HG02852 (cell line): ENCODE measurements around the gene ALLC.

Source experiments
- ATAC-seq: cut with Tn5 transposase; IDR thresholded peaks from one replicate; pipeline ENCODE4 v1.9.1; 2021; ENCODE audit warnings: mild to moderate bottlenecking, moderate library complexity; ENCODE audit not compliant: unreplicated experiment

ALLC gene

DNA sequence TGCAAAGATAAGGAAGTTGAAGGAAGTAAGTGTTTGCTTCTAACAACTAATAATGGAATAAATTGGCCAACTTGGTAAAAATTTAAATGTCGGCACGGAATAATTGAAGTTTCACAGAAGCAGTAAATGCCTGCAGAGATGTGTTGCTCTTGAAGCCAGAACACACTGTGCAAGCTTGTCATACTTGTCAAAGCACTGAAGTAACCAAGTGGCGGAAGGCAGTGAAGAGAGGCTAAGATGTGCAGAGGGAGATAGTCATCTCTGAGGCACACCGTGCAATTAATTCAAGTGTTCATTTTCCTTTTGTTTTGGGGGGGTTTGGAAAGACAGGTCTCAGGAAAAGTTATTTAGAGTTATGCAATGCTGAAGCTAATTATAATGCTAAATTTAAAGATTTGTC, 50.6 kb downstream of the ALLC start:
- ATAC-seq, result no peak

DNA sequence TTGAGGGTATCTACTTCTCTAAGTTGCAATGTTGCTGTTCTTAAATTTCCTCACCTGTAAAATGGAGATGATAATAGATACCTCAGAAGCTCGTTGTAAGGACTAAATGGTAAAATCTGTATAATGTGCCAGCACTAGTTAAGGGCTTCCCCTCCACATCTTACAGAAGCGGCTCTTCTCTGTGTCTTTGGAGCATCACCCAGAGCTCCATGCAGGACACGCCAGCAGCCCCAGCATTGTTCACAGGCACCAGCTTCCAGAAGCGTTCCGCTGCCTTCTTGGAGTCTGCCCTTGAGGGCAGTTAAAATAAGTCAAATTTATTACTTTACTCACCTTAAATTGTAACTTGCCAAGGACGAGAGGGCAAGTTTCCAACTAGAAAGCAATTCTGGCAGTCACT, 51.2 kb downstream of the ALLC start:
- no peak for ATAC-seq

DNA sequence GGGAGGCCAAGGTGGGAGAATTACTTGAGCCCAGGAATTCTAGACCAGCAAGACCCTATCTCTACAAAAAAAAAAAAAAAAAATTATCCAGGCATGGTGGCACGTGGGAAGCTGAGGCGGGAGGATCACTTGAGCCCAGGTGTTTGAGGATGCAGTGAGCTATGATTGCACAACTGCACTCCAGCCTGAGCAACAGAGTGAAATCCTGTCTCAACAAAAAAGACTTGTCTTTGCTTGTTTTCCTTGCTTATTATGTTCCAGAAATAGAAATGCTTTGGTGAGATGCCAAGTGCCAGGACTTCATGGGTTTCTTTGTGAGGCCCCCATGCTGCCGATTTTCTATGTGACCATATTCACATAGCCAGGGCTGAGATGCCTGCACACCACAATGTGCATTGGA, 54.4 kb downstream of the ALLC start:
- ATAC-seq, result no peak

DNA sequence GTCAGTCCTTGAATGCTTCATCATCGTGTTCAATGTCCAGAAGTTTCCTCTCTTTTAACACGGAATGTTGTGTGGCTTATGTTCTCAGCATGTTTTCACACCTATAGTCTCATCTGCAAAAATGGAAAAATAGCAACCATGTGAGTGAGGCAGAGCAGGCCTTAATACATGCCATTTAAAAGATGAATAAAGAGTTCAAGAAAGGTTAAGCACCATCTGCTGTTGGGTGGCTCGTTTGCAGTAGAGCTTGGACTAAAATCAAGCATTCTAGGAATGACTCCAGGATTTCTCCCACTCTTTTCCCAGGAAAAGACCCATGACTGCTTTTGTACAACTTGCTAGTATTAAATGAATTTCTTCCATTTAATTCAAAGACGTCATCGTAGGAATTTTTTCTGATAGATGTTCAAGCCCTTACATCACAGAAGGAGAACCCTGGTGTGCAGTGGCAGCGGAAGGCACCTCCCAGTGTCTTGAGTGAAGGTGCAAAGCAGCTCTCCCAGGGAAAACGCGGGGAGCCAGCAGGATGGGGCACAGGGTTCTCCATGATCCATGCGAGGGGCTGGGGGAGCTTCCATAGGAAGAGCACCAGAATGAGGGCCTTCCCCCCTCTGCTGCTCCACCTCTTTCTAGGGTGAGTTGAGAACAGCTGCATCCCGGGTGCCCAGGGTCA, 55.0 kb downstream of the ALLC start:
- ATAC-seq, result no peak

DNA sequence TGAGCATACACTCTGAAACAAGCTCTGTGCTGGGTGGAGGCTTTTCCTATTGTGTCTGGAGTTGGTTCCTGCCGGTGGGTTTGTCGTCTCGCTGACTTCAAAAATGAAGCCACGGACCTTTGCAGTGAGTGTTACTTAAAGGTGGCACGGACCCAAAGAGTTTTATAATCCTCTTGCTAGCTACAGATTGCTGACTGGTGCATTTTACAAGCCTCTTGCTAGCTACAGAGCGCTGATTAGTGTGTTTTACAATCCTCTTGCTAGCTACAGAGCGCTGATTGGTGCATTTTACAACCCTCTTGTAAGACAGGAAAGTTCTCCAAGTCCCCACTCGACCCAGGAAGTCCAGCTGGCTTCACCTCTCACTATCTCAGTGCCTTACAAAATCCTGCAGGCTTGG, 60.7 kb downstream of the ALLC start:
- no peak for ATAC-seq

DNA sequence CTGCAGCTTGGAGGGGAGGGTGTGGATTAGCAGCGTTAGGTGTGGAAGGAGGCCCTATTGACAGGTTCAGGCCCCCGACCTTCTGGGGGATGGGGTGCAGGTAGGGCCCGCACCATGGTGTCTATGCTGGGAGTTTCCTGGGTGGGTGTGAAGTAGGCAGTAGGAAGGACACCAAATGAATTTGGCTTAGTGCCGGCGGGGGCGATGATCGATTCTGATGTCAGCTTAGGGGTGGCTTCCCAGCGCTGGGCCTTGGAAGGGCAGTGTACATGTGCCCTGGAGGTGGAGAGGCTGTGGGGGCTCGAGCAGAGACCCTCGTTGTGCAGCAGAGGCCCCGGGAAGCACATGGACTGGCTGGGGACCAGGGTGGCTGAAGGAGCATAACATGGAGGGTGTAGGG, 67.0 kb downstream of the ALLC start:
- ATAC-seq, result no peak

DNA sequence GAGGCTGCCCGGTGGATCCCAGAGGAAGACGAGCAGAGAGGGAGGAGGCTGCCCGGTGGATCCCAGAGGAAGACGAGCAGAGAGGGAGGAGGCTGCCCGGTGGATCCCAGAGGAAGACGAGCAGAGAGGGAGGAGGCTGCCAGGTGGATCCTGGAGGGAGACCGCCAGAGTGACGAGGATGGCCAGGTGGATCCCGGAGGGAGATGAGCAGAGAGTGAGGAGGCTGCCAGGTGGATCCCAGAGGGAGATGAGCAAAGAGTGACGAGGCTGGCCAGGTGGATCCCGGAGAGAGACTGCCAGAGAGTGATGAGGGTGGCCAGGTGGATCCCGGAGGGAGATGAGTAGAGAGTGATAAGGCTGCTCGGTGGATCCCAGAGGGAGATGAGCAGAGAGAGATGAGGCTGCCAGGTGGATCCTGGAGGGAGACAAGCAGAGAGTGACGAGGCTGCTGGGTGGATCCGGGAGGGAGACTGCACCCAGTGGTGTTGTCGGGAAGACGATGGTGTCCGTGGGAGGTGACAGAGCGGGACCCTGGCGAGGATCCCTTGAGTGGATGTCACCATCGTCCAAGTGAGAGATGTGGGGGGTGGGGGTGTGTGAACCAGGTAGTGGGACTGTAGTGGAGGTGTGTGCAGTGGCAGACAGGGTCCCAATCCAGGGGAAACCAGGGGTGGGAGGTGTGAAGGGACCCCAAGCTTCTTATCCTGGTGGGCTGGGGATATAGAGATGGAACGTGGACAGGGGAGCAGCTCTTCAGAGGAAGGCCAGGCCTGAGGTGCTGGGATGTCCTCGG, 67.7 kb downstream of the ALLC start:
- ATAC-seq, result no peak

DNA sequence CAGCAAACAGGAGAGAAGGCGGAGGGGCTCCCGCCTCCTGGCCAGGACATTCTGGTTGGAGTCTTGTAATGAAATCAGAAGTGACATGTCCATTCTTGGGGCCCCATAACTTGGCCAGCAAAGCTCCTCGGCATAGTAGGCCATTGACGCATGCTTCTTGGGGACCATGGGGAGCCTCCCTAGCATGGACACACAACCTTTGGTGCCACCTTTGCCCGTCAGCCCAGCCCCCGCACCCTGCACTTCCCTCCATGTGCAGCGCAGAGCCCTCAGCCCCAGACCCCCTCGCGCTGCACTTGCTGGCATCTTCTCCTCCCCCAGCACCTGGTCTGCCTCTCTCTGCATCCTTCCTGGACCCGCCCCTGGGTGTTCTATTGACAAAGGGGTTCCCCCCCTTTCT, 68.5 kb downstream of the ALLC start:
- no peak for ATAC-seq

DNA sequence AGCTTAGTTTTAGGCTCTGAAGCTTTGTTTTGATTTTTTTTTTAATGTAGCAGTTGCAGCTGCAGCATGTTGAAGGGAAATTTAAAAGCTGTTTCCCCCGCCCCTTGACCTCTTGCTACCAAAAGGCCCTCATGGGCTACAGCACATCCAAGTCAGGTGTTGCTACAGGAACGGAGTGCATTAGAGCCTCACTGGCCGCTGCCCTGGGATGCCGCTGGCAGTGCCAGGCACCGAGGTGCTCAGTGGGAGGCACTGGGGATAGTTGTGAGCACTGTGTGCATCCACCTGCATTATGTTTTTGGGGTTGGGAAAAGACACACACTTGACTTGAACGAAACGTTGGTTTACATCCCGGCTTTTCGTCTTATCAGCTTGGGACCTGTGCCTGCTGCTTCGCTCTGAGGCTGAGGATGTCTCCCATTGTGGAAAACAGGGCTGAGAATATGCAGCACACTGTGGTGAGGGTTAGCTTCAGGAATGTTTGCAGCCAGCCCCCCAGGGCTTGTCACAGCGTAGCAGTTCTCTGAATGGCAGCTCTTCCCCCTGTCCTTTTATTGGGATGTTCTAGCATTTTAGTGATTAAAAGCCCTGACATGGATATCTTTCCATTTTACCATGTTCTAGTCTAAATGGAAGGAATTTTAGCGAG, 69.5 kb downstream of the ALLC start:
- no peak for ATAC-seq

DNA sequence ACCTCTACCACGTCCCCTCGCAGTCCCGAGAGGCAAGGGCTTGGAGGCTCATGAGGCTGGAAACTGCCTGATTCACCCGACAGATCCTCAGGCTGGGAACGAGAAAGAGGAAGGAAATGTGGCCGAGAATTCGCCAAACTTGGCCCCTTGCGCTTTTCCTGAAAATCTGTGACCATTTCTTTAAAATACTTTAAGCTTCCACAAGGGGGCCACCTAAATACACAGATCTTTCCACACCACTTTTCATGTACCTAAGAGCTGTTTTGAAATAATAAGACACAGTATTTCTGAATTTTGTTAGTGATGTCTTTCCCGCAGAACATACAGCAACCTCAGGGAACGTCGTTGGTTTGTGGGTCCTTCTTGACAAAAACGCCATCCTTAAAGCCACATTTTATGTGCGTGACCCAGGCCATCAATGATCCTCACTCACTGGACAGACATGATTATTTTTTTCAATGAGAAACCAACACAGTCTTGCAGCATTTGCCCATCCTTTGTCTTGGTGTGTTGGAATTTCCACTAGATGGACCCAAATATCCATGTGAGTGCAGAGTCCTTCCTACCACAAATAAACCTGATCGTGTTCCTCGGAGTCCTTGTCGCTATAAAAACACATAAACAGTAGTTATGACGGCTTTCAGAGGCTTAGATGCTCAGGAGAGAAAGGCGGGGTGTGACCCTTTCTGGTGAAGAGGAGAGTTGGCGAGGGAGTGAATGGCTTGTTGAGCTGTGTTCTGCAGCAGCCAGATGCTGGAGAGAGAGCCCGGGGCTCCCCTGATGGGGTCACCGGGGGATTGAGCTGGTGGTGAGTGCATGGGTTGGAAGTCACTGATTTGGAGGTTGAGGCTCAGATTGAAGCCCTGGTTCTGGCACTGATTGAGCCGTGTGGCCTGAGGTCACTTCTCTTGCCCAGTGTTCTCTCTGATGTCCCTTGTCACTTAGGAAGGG, 70.4 kb downstream of the ALLC start:
- no peak for ATAC-seq

DNA sequence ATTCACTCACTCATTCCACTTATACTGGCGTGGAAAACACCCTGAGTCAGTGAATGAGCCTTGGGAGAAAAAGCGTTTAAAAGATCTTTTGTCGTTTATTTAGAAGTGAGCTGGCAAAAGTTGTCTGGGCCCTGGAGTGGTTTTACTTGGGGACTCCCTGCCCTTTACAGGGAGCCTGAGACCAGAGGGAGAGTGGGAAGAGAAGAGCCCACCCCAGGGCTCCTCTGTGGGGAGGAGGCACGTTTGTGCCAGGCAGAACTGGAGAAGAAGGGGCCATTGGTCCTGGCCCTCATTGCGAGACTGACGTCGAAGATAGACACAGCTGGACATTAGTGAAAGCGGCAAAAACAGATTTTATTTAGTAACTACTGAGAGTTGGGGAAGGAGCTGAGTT, 71.1 kb downstream of the ALLC start:
- no peak for ATAC-seq

DNA sequence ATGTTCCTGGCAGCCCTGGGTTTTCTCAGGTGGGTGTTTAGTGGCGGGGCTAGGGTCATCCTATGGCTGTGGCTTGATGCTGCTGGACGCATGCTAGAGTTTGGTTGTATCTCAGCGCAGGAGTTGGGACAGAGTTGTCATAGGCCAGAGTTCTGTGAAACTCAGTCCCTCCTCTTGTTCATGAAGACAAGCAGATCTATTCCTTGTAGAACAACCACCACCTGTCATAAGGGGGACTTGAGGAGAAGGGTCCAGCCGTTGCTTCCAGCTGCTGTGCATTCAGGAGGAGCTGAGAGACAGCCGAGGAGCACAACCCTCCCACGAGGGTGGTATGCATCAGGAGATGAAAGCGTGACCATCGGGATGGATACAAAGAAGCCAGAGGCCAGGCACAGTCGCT, 71.8 kb downstream of the ALLC start:
- no peak for ATAC-seq

DNA sequence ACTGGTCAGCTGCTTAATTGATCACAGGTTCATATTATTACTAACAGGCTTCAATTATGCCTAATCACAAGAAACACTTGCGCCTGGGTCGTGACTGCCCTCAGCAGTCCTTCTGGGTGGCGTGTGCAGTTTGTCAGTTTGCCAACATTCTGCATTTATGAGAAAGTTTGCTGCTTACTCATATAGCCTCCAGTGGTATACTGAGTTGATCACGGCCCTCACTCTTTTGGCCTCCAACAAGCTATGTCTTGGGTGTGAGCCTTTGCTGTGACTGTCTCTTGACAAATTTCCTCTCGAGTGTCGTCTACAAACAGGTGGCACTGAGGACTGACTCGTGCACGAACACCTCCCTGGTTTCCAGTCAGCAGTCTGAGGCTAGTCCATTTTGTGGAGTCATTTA, 72.6 kb downstream of the ALLC start:
- no peak for ATAC-seq

DNA sequence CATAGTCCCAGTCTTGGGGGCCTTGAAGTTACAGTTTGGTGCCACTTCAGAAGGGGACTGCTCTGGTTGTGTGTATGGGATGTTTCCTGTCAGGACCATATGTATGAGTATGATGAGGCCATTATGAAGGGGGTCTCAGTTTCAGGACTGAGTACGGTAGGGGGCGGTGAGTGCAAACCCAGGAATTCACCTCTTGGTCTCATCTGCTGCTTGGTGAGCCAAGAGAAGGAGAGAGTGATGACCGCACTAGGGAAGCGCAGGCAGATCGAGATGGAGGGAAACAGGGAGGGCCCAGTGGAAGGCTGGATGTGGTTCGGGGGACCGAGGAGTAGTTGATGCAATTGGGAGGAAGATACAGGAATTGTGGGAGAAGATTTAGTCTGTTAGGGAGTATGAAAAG, 73.8 kb downstream of the ALLC start:
- ATAC-seq, result no peak

DNA sequence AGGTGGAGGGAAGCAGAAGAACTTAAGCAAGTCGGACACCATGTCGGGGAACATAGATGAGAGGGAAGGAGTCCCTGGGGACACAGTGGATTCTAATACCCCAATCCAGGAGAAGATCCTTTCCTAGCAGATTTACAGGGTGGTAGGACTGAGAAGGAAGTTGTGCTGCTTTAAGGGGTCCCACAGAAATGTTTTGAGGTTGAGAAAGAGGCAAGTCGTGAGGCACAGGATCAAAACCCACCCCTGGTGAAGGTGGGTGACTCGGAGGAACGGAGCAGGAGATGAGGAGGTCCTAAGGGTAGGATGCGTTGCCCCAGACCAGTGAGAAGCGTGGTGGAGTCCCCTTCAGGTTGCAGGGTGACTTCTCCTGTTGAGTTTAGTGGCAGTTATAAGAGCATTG, 78.1 kb downstream of the ALLC start:
- ATAC-seq, result no peak

DNA sequence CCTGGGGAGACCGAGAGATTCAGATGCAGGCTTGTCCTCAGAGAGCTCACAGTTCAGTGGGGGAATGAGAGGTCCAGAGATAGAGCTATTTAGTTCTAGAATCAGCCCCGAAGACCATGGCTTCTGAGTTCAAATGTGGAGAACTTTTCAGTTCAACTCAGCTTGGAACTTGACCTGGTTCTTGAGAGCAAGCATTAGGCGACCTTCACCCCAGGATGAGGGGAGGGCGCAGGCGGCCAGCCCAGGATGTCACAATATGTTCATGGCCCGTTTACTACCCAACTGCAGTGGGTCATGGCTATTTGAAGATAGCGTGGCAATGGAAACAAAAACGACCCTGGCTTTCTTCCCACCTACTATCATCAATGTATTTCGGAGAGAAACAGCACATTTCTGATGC, 79.1 kb downstream of the ALLC start:
- no peak for ATAC-seq

DNA sequence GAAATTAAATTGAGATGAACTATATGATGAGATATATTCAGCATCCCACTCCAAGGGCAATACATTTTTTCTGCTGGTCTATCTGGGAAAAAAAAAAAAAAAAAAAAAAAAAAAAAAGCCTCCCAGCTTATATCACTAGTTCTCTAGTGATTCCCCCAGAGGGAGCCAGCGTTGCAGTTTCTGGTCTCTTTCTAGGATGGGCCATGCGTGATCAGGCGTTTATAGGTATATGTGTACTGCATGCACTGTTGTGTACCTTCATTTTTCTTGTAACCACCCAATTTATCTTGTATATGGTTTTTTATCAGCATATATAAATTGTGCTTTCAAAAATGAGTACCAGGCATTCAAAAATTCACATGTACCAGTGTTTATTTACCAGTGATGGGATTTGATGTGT, 80.5 kb downstream of the ALLC start:
- ATAC-seq, result no peak

DNA sequence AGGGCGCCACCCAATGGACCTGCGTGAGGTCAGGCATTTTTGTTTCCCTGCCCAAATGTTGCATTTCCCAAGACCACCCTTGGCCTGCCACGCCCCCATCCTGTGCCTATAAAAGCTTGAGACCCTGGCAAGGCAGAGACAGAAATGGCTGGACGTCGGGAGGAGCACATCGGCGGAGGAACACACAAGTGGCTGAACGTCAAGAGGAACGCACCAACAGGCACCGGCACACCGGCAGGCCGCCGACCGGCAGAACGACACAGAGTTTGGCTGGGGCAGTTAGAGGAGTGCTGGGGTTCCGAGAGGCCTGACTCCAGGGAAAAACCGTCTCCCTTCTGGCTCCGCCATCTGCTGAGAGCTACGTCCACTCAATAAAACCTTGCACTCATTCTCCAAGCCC, 81.3 kb downstream of the ALLC start:
- ATAC-seq, result no peak

DNA sequence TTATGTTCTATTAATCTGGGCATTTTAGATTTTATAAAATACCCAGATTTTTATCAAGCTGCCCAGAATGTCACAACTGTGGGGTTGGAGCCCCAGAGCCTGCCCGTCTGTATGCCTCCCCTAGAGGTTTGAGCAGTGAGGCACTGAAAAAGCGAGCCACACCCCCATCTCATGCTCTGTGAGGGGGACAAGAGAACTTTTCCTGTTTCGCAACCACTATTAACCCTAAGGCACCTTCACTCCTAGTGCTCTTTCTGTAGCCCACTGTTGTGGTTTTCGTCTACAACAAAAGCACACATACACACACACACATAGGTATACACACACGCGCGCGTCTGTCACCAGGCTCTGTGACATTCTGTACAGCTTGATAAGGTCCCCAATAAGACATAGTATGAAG, 83.4 kb downstream of the ALLC start:
- no peak for ATAC-seq

DNA sequence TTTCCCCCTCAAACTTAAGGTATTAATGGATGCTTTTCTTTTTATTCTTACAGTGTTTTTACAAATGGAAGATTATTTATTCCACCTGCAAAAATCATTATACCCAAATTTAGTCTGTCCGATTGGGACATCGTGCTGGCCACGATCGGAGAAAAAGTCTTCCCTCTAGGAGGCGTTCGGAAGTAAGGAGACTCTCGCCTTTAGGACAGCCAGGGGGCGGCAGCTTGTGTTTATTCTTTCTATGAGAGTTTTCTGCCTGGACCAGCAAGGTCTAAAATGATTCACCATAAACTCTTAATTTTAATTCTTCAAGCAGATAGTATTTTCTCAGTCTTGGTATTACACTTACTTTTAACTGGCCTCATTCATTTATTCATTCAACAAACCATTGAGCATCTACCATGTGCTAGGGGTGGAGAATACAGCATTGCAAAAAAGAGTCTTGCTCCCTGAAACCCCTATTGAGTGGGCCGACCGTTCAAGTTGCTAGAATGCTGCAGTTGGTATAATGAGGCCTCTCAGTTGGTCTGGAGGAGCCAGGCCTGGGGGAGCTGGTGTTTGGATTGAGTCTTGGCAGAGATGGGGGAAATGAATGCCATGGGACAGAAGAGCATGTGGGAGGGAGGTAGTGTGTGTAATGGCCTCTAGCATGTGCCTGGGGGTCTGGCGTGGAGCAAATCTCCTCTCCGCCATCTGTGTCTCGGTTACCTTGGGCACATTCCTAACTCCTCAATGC, 84.0 kb downstream of the ALLC start:
- no peak for ATAC-seq
